HuH-7 (cell line): ENCODE measurements around the gene S100A8.

Source experiments
- DNase-seq: peaks from one replicate; pipeline ENCODE4 v3.0.0; 2011; ENCODE audit warnings: low spot score

S100A8 gene

DNA sequence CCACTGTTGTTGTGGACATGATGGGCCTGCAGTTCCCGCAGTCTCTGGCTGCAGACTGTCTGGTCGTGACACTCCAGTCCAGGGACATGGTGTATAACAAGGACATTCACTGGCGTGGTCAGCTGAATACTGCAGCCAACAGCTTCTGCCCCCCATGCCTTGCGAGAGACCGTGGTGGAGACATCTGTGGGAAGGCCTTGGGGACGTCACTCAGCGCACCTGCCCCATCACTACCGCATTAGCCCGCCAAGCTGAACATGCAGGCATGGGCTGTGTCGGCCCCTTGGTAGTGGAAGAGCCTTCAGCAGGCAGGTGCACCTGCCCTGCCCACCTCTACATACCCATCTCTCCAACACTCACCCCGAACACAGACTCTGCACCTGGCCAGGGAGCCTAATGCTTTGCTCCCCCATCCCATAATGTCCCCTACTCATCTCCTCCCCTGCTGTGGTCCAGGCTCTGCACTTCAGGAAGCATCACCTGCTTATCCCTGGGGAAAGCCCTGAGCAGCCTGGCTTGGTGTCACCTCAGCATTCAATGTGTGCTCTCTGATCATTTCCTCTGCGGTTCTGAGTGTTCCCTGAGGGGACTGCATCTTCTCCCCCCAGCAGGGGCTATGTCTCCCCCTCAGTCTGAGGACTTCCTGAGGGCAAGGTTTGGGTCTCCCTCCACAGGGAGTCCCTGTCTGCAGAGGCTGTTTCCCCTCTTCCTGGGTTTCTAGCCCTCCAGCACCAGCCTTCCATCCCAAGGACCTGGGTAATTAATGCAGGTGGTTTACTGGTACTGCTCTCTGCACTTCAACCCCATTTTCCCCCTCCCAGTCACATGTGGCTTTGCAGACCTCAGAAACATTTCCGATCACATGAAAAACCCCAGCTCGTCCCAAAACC lies 45.4 kb downstream of the S100A8 start:
- no peak for DNase-seq

DNA sequence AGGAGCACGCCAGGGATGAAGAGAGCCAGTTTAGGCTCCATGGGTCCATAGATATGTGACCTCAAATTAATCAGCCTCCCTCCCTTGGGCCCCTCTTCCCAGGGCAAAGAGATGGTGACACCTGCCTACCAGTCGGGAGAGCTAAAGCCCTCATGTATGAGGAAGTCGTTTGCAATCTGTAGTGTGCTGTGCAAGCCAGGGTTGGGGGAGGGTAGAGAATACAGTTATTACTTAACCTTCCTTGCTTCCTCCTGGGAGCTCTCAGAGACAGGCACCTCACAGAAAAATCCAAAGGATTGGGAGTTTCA lies 46.2 kb downstream of the S100A8 start:
- no peak for DNase-seq

DNA sequence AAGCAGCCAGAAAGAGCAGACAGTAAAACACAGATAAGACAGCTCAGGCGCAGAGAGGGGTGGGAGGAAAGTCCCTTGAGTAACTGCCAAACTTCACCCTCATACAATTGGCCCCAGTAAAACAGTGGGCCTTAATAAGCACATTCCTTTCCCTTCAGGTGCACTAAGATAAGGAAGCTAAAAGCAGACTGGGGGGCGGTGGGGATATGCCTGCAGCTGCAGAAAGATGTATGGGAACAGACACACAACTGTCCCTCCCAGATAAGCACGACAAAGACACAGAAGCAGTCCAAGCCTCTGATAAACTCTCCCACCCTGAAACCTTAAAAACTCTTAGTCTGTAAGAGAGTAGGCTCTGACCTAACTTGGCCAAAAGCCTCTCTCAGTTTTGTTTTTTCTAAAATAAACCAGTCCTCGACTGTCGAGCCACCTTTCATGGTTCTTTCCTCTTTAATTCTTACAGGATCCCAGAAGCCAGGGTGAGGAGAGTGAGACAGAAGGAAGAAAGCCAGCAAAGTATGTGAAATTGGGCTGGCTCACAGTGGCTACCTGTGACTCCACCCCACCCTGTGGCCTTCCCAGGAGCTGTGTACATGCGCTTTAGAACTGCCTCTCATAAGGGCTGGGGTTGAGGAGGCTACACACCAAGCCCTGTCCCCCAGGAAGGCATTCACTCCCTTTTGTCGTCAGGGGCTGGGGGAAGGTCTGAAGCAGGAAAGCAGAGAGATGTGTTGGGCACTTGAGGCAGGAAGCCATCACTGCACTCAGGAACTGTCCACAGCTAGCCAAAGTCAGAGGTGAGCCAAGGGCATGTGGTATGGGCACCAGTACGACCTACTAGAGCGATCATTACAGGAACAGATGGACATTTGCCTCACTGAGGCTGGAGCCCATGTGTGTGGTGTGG lies 46.8 kb downstream of the S100A8 start:
- DNase-seq, result no peak

- no peak for DNase-seq
Observed at GRCh38 chr1:153343040-153343681, 47.7 kb downstream of the S100A8 start.

DNA sequence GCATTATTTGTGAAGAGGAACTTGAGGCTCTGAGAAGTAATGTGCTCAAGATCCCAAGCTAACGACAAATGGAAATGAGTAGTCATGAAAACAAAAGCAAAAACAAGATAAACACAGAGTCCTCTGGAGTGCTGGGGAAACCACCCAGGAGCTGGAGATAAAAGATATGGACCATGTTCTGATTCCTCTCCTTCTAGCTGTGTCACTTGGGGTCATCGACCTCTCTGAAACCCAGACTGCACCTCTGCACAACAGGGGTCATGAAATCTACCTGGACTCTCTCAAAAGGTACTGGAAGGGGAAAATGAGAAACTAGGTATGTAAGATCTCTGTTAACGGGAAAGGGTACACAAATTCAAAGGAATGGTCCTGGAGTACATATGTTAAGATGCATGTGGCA lies 48.7 kb downstream of the S100A8 start:
- no peak for DNase-seq

GRCh38 chr1:153341431-153341934 lies 49.4 kb downstream of the S100A8 start:
- no peak for DNase-seq

- no peak for DNase-seq
Observed at GRCh38 chr1:153340356-153340755, 50.5 kb downstream of the S100A8 start.
